GM18867 (cell line): Measurements from ENCODE around the gene AFTPH.

Experiments
- ATAC-seq: cut with Tn5 transposase; IDR thresholded peaks from one replicate; pipeline ENCODE4 v1.9.1; 2021; ENCODE audit warnings: mild to moderate bottlenecking, moderate library complexity; ENCODE audit not compliant: unreplicated experiment

The AFTPH gene, protein sequence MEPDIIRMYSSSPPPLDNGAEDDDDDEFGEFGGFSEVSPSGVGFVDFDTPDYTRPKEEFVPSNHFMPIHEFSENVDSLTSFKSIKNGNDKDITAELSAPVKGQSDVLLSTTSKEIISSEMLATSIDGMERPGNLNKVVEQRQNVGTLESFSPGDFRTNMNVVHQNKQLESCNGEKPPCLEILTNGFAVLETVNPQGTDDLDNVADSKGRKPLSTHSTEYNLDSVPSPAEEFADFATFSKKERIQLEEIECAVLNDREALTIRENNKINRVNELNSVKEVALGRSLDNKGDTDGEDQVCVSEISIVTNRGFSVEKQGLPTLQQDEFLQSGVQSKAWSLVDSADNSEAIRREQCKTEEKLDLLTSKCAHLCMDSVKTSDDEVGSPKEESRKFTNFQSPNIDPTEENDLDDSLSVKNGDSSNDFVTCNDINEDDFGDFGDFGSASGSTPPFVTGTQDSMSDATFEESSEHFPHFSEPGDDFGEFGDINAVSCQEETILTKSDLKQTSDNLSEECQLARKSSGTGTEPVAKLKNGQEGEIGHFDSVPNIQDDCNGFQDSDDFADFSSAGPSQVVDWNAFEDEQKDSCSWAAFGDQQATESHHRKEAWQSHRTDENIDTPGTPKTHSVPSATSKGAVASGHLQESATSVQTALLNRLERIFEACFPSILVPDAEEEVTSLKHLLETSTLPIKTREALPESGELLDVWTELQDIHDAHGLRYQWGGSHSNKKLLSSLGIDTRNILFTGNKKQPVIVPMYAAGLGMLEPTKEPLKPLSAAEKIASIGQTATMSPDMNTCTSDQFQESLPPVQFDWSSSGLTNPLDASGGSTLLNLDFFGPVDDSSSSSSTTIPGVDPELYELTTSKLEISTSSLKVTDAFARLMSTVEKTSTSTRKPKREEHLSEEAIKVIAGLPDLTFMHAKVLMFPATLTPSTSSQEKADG

GRCh38 chr2:64523666-64524603 lies at the start of gene AFTPH:
TSS of gene AFTPH (plus strand) at chr2:64524328. CDS start at chr2:64551475, 27,147 bp downstream.
- ATAC-seq = peak; percentile 86

DNA sequence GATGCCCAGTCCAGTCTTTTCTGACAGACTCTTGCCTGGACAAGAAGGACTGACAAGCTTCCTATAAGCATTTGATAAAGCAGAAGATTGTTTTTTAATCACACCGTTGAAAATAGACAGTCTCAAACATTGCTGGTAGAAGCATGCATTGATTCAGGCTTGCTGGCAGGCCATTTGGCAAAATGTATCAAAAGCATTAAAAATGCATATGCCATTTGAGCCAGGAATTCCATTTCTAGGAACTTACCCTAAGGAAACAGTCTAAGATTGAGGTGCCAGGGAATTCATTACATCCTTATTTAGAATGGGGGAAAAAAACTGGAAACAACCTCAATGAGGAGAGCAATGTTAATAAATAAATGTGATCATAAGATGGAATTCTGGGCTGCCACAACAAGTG lies 49.5 kb upstream of the AFTPH start:
- ATAC-seq = no peak

- no peak for ATAC-seq
These were observed 47.1 kb upstream of the AFTPH start for GRCh38 chr2:64477037-64477436.

GRCh38 chr2:64477979-64478378 lies 46.1 kb upstream of the AFTPH start:
- no peak for ATAC-seq

- ATAC-seq = no peak
These were observed 45.5 kb upstream of the AFTPH start for GRCh38 chr2:64478502-64479230.

GRCh38 chr2:64479259-64480117 lies 44.6 kb upstream of the AFTPH start:
- ATAC-seq = no peak

- ATAC-seq = no peak
These were observed 42.5 kb upstream of the AFTPH start for GRCh38 chr2:64481665-64482064.

- no peak for ATAC-seq
These were observed 41.9 kb upstream of the AFTPH start for GRCh38 chr2:64482243-64482642.

DNA sequence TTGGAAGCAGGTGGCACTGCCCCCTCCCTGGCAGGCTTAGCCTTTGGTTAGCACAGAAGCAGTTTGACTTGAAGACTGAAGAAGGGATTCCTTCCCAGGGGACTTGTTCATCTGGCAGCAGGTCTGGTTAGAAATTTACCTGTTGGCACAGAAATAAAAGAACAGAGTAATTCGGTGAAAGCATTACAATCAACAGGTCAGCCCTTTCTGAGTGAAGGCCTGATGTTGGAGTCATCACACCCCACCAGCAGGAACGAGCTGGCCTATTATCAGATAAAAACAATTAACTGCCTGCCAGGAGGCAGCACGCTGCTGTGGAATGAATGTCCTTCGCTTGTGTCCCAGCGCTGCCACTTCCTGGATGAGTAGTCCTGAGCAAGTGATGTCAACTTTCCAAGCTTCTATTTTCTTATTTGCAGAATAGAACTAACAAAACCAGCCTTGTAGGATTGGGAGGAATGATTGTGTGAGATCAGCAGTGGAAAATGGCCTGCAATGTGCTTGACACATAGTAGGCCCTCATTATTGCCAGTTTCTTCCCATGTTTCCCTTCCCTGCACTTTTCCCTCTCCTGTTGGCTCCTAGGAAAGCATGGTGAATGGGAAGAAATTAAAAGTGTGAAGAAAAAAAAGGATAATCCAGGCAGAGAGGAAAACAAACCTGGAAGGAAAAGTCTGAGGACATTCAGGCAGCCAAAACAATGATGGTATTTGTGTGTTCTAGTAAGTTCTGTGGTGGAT lies 41.2 kb upstream of the AFTPH start:
- no peak for ATAC-seq

DNA sequence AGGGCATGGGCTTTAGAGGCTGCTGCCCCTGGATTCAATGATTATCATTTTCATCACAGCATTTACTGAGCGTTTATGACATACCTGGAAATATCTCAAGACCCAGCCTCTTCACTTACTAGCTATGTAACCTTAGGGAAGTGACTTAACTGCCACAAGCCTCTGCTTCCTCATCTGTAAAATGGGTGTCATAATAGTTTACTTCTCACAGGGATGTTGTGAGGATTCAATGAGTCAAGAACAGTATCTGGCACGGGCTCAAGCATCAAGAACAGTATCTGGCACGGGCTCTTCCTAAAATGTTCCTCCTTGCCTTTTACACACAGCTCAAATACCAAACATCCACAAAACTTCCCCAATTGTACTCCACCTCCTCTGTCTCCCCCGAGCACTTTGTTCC lies 38.8 kb upstream of the AFTPH start:
- no peak for ATAC-seq

DNA sequence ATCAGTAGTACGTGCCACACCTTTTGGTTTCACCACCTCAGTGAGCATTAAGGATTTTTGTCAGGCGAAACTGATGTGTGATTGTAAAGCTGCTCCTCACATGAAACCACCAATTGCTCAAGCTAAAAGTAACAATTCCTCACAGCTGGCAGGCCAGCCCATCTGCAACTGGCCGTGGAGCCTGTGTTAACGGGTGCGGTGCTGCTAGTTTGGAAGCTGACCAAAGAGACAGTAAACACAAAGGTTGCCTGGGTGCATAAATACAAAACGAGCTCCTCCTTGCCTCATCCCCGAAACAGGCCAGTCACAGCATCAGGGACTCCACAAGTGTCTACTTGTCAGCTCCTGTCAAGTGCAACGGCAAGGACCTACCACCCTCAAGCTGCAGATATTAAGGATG lies 38.2 kb upstream of the AFTPH start:
- ATAC-seq = no peak

- ATAC-seq = no peak
These were observed 36.7 kb upstream of the AFTPH start for GRCh38 chr2:64487256-64488049.

DNA sequence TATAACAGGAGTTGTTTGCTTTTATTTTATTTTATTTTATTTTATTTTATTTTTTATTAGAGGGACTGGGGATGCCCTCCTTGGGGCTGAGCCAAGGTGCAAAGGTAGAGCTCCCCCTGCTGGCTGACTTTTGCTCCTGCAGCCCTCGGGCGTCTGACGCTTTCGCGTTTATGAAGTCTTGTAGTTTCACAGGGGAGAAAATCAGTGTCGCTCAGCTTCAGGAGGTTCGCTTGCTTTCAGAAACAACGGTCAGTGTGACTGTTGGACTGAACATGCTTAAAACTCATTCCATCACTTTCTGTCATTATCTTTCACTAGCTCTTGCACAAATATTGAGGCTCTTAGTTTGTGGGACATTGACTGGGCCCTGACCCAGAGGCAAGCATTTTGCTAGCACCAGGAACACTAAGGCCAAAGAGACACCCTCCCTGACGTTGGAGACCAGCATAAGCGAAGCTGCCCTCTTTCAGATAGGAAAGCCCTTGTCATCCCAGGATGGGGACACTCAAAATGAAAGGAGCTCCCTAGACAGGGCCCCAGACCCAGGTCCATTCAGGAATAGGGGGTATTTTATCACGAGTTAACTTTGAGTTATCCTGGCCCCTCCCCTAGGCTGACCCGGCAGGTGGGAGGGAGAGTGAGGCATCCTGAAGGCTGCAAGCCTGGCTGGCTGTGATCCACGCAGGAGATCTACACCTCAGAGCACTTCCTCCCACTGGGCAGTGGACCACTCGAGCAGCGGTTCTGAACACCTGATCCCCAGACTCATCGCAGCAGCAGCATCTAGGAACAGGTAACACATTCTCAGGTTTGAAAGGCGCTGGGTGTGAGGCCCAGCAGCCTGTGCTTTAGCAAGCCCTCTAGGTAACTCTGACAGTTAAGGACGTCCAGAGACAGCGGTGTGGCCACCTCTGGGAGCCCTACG lies 35.8 kb upstream of the AFTPH start:
- no peak for ATAC-seq

DNA sequence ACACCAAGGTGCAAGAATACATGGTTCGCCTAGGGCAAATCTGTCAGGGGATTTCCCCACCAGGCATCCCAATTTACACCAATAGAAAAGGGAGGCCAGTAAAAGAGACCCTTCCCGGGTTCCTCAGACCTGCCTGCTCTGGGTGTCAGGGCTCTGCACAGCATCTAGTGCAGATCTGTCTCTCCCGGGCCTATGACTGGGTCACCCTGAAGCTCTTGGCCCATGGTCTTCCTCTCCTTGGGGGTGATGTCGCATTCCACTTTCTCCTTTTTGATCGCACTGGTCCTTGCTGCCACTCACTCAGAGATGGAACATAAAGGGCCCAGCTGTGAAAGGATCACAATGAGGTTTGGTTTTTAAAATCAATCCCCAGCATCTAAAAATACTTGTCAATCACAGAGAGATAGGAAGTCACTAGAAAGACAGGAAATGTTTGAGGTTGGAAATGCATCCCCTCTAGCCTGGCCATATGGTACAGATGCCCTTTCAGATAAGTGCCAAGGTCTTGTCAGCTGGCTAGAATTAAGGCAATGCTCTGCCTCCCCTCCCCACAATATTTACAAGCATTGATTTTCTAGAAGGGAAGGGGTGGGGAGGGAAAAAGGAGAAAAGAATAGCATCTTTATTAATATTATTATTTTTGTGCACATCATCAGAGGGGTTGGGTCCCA lies 34.9 kb upstream of the AFTPH start:
- no peak for ATAC-seq

- ATAC-seq = no peak
These were observed 32.7 kb upstream of the AFTPH start for GRCh38 chr2:64491426-64491825.

DNA sequence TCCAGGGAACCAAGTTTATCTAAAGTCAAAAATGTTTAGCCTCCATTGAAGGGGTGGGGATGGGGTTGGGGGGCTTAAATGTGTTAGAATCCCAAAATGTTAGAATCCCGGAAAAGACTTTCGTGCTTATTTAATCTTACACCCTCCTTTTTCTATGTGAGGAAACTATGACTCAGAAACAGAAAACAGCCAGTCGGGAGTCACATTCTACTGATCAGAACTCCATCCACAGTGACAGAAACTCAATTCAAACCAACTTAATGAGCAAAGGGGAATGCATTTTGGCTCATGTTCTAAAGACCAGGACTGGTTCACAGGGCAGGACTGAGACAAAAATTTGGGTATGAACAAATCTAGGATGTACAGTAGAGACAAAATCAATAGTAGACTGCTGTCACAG lies 31.9 kb upstream of the AFTPH start:
- ATAC-seq = no peak
